ENCODE data around the gene PACRG. TPM values are rescaled to one million over a fixed set of nuclear protein-coding genes. Genes with fewer than 3 reads are reported as not detected.

PACRG gene
- total and polyA plus RNA-seq, 2 of the 13 experiments (the other 11 are each of a cell fraction or from before 2014, with no cell fraction given) = 0.13 TPM; not detected in 1

DNA sequence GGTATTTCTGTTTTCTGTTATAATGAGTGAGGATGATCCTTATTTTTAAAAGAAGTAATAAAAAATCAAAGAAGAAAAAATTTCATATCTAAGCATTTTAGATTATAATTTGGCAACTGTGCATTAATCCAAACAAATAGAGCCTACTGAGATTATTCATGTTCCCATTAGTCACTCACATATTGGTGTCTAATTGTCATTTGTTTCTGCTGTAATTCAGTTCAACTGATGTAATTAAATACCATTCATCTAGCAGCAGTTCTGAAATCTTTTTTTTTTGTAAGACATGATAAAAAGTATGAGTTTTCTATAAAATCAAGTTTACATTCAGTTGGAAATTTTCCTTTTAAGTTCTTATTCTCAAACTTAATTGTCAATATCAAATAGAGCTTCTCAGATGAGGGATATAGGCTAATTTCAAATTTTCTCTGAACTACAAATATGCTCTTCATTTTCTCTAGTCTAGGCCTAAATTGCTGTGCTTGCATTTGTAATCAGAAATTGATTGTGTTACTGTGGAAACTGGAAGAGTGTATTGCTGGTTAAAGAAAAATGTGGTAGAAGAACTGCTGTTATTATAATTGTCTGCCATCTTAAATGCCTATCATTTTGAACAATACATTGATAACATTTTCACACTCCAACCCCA is 23.6 kb downstream of the PACRG start:
- Histone ChIP-seq H3K27ac (ENCODE audit: extremely low read length, insufficient read depth, low read length) (no peak overlapping the region), H3K4me2 (ENCODE audit: low read depth, low read length) (no peak overlapping the region), H3K79me2 (ENCODE audit: insufficient read depth, low read length) (no peaks in the 10 kb centered on the region), H3K9ac (ENCODE audit: insufficient read depth, low read depth, low read length) (no peak overlapping the region), H3K36me3 (replicated peaks in 1 of 2; ENCODE audit: control insufficient read depth in 1 of 2, insufficient read depth in 2 of 2, low read length in 2 of 2) (no peaks in the 10 kb centered on the region), H2AFZ (ENCODE audit: low read length) (no peak overlapping the region), H3K4me3 (replicated peaks in 1 of 3; ENCODE audit: insufficient read depth in 1 of 3, low read depth in 2 of 3, low read length in 3 of 3) (no peak overlapping the region), H3K4me1 (ENCODE audit: insufficient read depth, low read length) (no peaks in the 10 kb centered on the region), H4K20me1 (ENCODE audit: insufficient read depth, low read length) (no peaks in the 10 kb centered on the region), H3K9me3 (ENCODE audit: low read length) (peaks cover 9% of the 10 kb centered on the region; the same call in 1 of the 2 replicates), H3K27me3 (ENCODE audit: control insufficient read depth in 1 of 2, insufficient read depth in 2 of 2, low read length in 2 of 2) (no peaks in the 10 kb centered on the region)
- POLR2A ChIA-PET = no interaction called here
- no TSS peak for BruUV-seq (replicated peaks)
- FAIRE-seq (no peak), DNase-seq (ENCODE audit: low spot score) (no peak), ATAC-seq (no peak)
- CTCF ChIA-PET (ENCODE audit: low intra/inter-chr PET ratio, low total read pairs) = no interaction called here
- in situ Hi-C loops (cut with HindIII; ENCODE audit: extremely low pct_ligation_motif_present, low pct_unique_long_range_greater_than_20kb) = no loop called here
- intact Hi-C loops (cut with micrococcal nuclease; ENCODE audit: unreplicated experiment) = no loop called here
- TF ChIP-seq PHF8 (CRISPR knock-in tag; IDR thresholded peaks at IDR 0.05) (no peak), MAFK (conservative IDR thresholded peaks at IDR 0.05 in 1 of 2, IDR thresholded peaks at IDR 0.05 in 1 of 2; ENCODE audit: low read length in 2 of 2) (peak in 1 of 2 experiments; percentile 79; a peak in 3 of 4 replicates)

GRCh38 chr6:162753775-162754174 is 26.0 kb downstream of the PACRG start:
- ChIA-PET CTCF (ENCODE audit: low intra/inter-chr PET ratio, low total read pairs) (no interaction called here), POLR2A (no interaction called here)
- FAIRE-seq (no peak), ATAC-seq (no peak), DNase-seq (ENCODE audit: low spot score) (no peak)
- Histone ChIP-seq H3K9me3 (ENCODE audit: low read length) (peaks cover 22% of the 10 kb centered on the region; the same call in 1 of the 2 replicates), H3K4me3 (replicated peaks in 1 of 3; ENCODE audit: insufficient read depth in 1 of 3, low read depth in 2 of 3, low read length in 3 of 3) (no peak overlapping the region), H3K27ac (ENCODE audit: extremely low read length, insufficient read depth, low read length) (no peak overlapping the region), H3K4me1 (ENCODE audit: insufficient read depth, low read length) (no peaks in the 10 kb centered on the region), H3K4me2 (ENCODE audit: low read depth, low read length) (no peak overlapping the region), H3K27me3 (ENCODE audit: control insufficient read depth in 1 of 2, insufficient read depth in 2 of 2, low read length in 2 of 2) (no peaks in the 10 kb centered on the region), H4K20me1 (ENCODE audit: insufficient read depth, low read length) (no peaks in the 10 kb centered on the region), H3K36me3 (replicated peaks in 1 of 2; ENCODE audit: control insufficient read depth in 1 of 2, insufficient read depth in 2 of 2, low read length in 2 of 2) (no peaks in the 10 kb centered on the region), H2AFZ (ENCODE audit: low read length) (no peak overlapping the region), H3K9ac (ENCODE audit: insufficient read depth, low read depth, low read length) (no peak overlapping the region), H3K79me2 (ENCODE audit: insufficient read depth, low read length) (no peaks in the 10 kb centered on the region)
- intact Hi-C loops (cut with micrococcal nuclease; ENCODE audit: unreplicated experiment) = no loop called here
- BruUV-seq (replicated peaks) = no TSS peak
- in situ Hi-C loops (cut with HindIII; ENCODE audit: extremely low pct_ligation_motif_present, low pct_unique_long_range_greater_than_20kb) = no loop called here
- no peak for TF ChIP-seq ZNF343 (CRISPR knock-in tag; IDR thresholded peaks at IDR 0.05)
- no peak for TF ChIP-seq FOXM1 (CRISPR knock-in tag; IDR thresholded peaks at IDR 0.05)
- no peak for TF ChIP-seq ZNF281 (CRISPR knock-in tag; IDR thresholded peaks at IDR 0.05; ENCODE audit: borderline replicate concordance)
- no peak for TF ChIP-seq RORA (CRISPR knock-in tag; IDR thresholded peaks at IDR 0.05)
- TF ChIP-seq ZNF563 (CRISPR knock-in tag; IDR thresholded peaks at IDR 0.05) = no peak
- TF ChIP-seq, protein P1, sequence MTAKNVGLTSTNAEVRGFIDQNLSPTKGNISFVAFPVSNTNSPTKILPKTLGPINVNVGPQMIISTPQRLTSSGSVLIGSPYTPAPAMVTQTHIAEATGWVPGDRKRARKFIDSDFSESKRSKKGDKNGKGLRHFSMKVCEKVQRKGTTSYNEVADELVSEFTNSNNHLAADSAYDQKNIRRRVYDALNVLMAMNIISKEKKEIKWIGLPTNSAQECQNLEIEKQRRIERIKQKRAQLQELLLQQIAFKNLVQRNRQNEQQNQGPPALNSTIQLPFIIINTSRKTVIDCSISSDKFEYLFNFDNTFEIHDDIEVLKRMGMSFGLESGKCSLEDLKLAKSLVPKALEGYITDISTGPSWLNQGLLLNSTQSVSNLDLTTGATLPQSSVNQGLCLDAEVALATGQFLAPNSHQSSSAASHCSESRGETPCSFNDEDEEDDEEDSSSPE (CRISPR knock-in tag; IDR thresholded peaks at IDR 0.05) = no peak
- no peak for TF ChIP-seq ZNF841 (CRISPR knock-in tag; IDR thresholded peaks at IDR 0.05; ENCODE audit: borderline replicate concordance)
- TF ChIP-seq TRAFD1 (CRISPR knock-in tag; IDR thresholded peaks at IDR 0.05; ENCODE audit: borderline replicate concordance) = no peak
- TF ChIP-seq FOSL2 (CRISPR knock-in tag; IDR thresholded peaks at IDR 0.05) = no peak
